CD4-positive, alpha-beta T cell (primary cell): ENCODE data around the gene ANXA3. TPM values are rescaled to one million over a fixed set of nuclear protein-coding genes. Genes with fewer than 3 reads are reported as not detected.

Experiments
- ATAC-seq: fragments of 200-7000 bp; cut with Tn5 transposase; one replicate; pipeline ENCODE4 v1.10.0; 2022; ENCODE audit warnings: mild to moderate bottlenecking; ENCODE audit not compliant: poor library complexity
- CTCF ChIA-PET: fragments of 350-600 bp; sonication (Branson Sonifier 250); formaldehyde crosslinking; loops from one replicate; lab custom pipeline; 2021; ENCODE audit warnings: antibody characterized with exemption, inconsistent platforms; lab: Charles Lee
- POLR2A ChIA-PET: fragments of 350-600 bp; sonication (Branson Sonifier 250); formaldehyde crosslinking; loops from one replicate; lab custom pipeline; 2021; ENCODE audit warnings: antibody characterized with exemption, inconsistent platforms; lab: Charles Lee
- DNase-seq, 14 experiments: peaks; one replicate each; pipeline ENCODE4 v3.0.0-alpha.2; 2013 to 2020; ENCODE audit warnings: mixed read lengths in 2 of 14
- H3K27ac ChIP-seq, 2 donors: one replicate each; pipeline versions ENCODE4 v1.5.1 to v1.7.0; 2013; ENCODE audit warnings: low read length in 2 of 2, low read depth in 1 of 2, mild to moderate bottlenecking in 1 of 2
- H3K27me3 ChIP-seq, 2 experiments: 1 replicate in 1 of 2; 2 replicates in 1 of 2; pipeline versions ENCODE4 v1.6.1 to v1.7.0; 2013; ENCODE audit warnings: low read length in 2 of 2, control low read depth in 1 of 2, mild to moderate bottlenecking in 1 of 2, moderate library complexity in 1 of 2; ENCODE audit not compliant: insufficient read depth in 2 of 2, control insufficient read depth in 1 of 2
- H3K36me3 ChIP-seq: one replicate; pipeline ENCODE4 v1.6.1; 2013; ENCODE audit warnings: low read length, control low read depth; ENCODE audit not compliant: insufficient read depth
- H3K4me1 ChIP-seq: one replicate; pipeline ENCODE4 v1.6.1; 2013; ENCODE audit warnings: low read length, control low read depth; ENCODE audit not compliant: insufficient read depth
- H3K4me3 ChIP-seq: one replicate; pipeline ENCODE4 v1.5.1; 2013; ENCODE audit warnings: mild to moderate bottlenecking, low read length, moderate library complexity
- H3K9me3 ChIP-seq, 2 experiments: 1 replicate in 1 of 2; 2 replicates in 1 of 2; pipeline versions ENCODE4 v1.6.1 to v1.7.0; 2013; ENCODE audit warnings: low read length in 2 of 2, mild to moderate bottlenecking in 2 of 2, control low read depth in 1 of 2, moderate library complexity in 1 of 2; ENCODE audit not compliant: control insufficient read depth in 1 of 2, insufficient read depth in 1 of 2
- H3K27ac Mint-ChIP-seq: one replicate; pipeline ENCODE4 v1.8.0; 2020; ENCODE audit warnings: mixed read lengths
- H3K27me3 Mint-ChIP-seq: one replicate; pipeline ENCODE4 v1.8.0; 2021; ENCODE audit warnings: mixed read lengths
- H3K36me3 Mint-ChIP-seq: one replicate; pipeline ENCODE4 v1.8.0; 2021; ENCODE audit warnings: low read depth, mixed read lengths
- H3K4me1 Mint-ChIP-seq: one replicate; pipeline ENCODE4 v1.8.0; 2021; ENCODE audit warnings: low read depth, mixed read lengths
- H3K4me3 Mint-ChIP-seq: one replicate; pipeline ENCODE4 v1.8.0; 2020; ENCODE audit warnings: mild to moderate bottlenecking, mixed read lengths
- H3K9me3 Mint-ChIP-seq: one replicate; pipeline ENCODE4 v1.8.0; 2020; ENCODE audit warnings: mixed read lengths
- CTCF ChIP-seq: fragments of 200-600 bp; IDR thresholded peaks from one replicate; pipeline ENCODE4 v1.8.0; 2022; ENCODE audit warnings: antibody characterized with exemption, mild to moderate bottlenecking
- intact Hi-C, 2 experiments: fragments of 100-400 bp; cut with DNase I in 1 of 2; cut with micrococcal nuclease in 1 of 2; formaldehyde crosslinking; loops; one replicate each; pipeline versions ENCODE4 v1.15.1 to v1.9.0; 2023 to 2025; cut with DNase I, micrococcal nuclease
- total RNA-seq, 174 experiments: library from RNA in 2 of 174; stranded (reverse) in 2 of 174; gene quantifications; one replicate each; pipeline ENCODE4 v1.2.3 and lab custom pipeline; 2021 to 2026

The ANXA3 gene
- total RNA-seq, 2 experiments from 2014 or later = not detected

GRCh38 chr4:78565971-78566372 is 14.4 kb downstream of the ANXA3 start:
- H3K9me3 ChIP-seq = no peaks in the 10 kb centered on the region

GRCh38 chr4:78566834-78567499 is 15.4 kb downstream of the ANXA3 start:
- ATAC-seq = no peak
- intact Hi-C loops = no loop called here
- no peak for DNase-seq
- ChIA-PET POLR2A (no interaction called here), CTCF (interaction anchor here (1.6 kb wide), 1 partner anchor 26 kb away, joined by 3 read pairs; no protein-coding TSS in a partner anchor)
- H3K27ac ChIP-seq = no peak overlapping the region
- Mint-ChIP-seq H3K27ac (no peak overlapping the region), H3K4me3 (no peak overlapping the region), H3K4me1 (no peaks in the 10 kb centered on the region), H3K27me3 (no peaks in the 10 kb centered on the region), H3K9me3 (no peaks in the 10 kb centered on the region), H3K36me3 (no peaks in the 10 kb centered on the region)
- TF ChIP-seq CTCF = no peak
- H3K4me1 ChIP-seq = no peaks in the 10 kb centered on the region
- no peaks in the 10 kb centered on the region for H3K9me3 ChIP-seq
- H3K4me3 ChIP-seq = no peak overlapping the region
- peaks cover 0 to 2% of the 10 kb centered on the region in 2 experiments for H3K27me3 ChIP-seq
- H3K36me3 ChIP-seq = no peaks in the 10 kb centered on the region

More at GRCh38 chr4:78565971-78566372, 14.4 kb downstream of the ANXA3 start:
- H3K27me3 Mint-ChIP-seq = no peaks in the 10 kb centered on the region
- no peaks in the 10 kb centered on the region for H3K4me1 Mint-ChIP-seq
- Histone ChIP-seq H3K27me3 (peaks cover 0 to 5% of the 10 kb centered on the region in 2 experiments), H3K27ac (no peak overlapping the region), H3K36me3 (no peaks in the 10 kb centered on the region), H3K4me3 (no peak overlapping the region), H3K4me1 (no peaks in the 10 kb centered on the region)
- H3K4me3 Mint-ChIP-seq = no peak overlapping the region
- intact Hi-C loops = no loop called here
- H3K9me3 Mint-ChIP-seq = no peaks in the 10 kb centered on the region
- H3K36me3 Mint-ChIP-seq = no peaks in the 10 kb centered on the region
- CTCF ChIA-PET = no interaction called here
- DNase-seq = no peak
- no peak overlapping the region for H3K27ac Mint-ChIP-seq
- TF ChIP-seq CTCF = no peak
- ATAC-seq = no peak
- POLR2A ChIA-PET = no interaction called here

- H3K27me3 Mint-ChIP-seq = no peaks in the 10 kb centered on the region
- intact Hi-C loops = no loop called here
- no peaks in the 10 kb centered on the region for H3K36me3 ChIP-seq
- ATAC-seq = no peak
- DNase-seq = no peak
- no peak overlapping the region for H3K27ac ChIP-seq
- H3K4me1 ChIP-seq = no peaks in the 10 kb centered on the region
- ChIA-PET CTCF (interaction anchor here (1.6 kb wide), 1 partner anchor 25 kb away, joined by 3 read pairs; no protein-coding TSS in a partner anchor), POLR2A (no interaction called here)
- peaks cover 2 to 4% of the 10 kb centered on the region in 2 experiments for H3K27me3 ChIP-seq
- H3K4me3 Mint-ChIP-seq = no peak overlapping the region
- no peaks in the 10 kb centered on the region for H3K36me3 Mint-ChIP-seq
- TF ChIP-seq CTCF = no peak
- H3K4me1 Mint-ChIP-seq = no peaks in the 10 kb centered on the region
- H3K27ac Mint-ChIP-seq = no peak overlapping the region
- H3K9me3 Mint-ChIP-seq = no peaks in the 10 kb centered on the region
- H3K9me3 ChIP-seq = no peaks in the 10 kb centered on the region
- no peak overlapping the region for H3K4me3 ChIP-seq
These were observed 16.0 kb downstream of the ANXA3 start for GRCh38 chr4:78567500-78568060.
